Brain microvascular endothelial cell (primary cell): ENCODE results near the gene TEX9.
"Not testable (repeated sequence)": the region's sequence is repeated elsewhere in the genome, so short reads cannot be mapped to it uniquely, and the experiment has no call there.

Experiments used
- DNase-seq: peaks from one replicate; pipeline ENCODE4 v3.0.0-alpha.2; 2020
- H3K27ac ChIP-seq: fragments of 250-450 bp; sonication (Bioruptor Pico); 2 replicates; pipeline ENCODE4 v1.5.1; 2020; ENCODE audit warnings: mild to moderate bottlenecking, moderate library complexity
- H3K27me3 ChIP-seq: fragments of 250-450 bp; sonication (Bioruptor Pico); replicated peaks from 2 replicates; pipeline ENCODE4 v1.5.1; 2020; ENCODE audit warnings: mild to moderate bottlenecking
- H3K36me3 ChIP-seq: fragments of 250-450 bp; sonication (Bioruptor Pico); replicated peaks from 2 replicates; pipeline ENCODE4 v1.5.1; 2020; ENCODE audit warnings: mild to moderate bottlenecking
- H3K4me3 ChIP-seq: 2 replicates; pipeline ENCODE4 v1.5.1; 2011; ENCODE audit warnings: low read depth, mild to moderate bottlenecking, control low read depth, low read length, moderate library complexity
- in situ Hi-C: cut with HindIII; loops from 2 replicates; pipeline ENCODE4 v1.10.0; 2017; ENCODE audit warnings: low sequenced_read_pairs, low pct_ligation_motif_present
- TF ChIP-seq, protein P1 (sequence below): IDR thresholded peaks from 2 replicates; pipeline ENCODE4 v1.5.1; 2011; ENCODE audit warnings: low read depth, mild to moderate bottlenecking, moderate library complexity, low read length, control low read depth, inconsistent platforms; ENCODE audit errors: missing control alignments

Gene TEX9

DNA sequence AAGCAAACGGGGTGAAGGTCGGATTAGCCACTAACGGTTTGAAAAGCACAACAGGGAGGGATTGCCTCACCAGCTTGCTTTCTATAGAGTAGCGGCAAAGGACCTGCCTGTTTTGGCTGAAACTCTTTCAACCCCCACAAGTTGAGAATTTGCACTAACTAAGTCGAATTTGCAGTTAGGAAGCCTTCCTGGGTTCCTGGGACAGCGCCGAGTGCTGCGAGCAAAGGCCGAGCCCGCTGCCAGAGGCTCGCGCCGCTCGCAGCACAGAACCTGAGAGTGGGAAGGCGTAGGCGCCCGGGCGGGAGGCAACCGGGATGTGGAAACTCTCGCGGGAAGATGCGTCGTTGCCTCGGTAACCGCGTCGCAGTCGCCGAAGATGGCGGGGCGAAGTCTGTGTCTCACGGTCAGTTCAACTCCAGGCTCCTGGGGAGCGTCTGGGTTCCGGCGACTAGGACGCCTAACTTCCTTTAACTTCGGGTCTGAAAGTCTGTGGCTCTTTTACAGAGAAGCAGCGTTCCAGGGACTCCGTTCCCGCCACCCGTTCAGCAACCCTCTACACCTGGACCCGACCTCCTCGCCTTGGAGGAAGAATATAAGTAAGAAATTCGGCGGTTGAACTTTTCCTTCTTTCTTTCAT lies at the start of gene TEX9:
Gene TEX9 (plus strand): TSS at position 352 of the 637 bp plus-strand sequence. CDS start 25 bp downstream, at position 377.
- Histone ChIP-seq H3K36me3 (no peaks in the 10 kb centered on the region), H3K4me3 (peak within 1 kb of the TSS; percentile 81), H3K27me3 (no peaks in the 10 kb centered on the region), H3K27ac (no peak within 1 kb of the TSS)
- TF ChIP-seq, protein P1, sequence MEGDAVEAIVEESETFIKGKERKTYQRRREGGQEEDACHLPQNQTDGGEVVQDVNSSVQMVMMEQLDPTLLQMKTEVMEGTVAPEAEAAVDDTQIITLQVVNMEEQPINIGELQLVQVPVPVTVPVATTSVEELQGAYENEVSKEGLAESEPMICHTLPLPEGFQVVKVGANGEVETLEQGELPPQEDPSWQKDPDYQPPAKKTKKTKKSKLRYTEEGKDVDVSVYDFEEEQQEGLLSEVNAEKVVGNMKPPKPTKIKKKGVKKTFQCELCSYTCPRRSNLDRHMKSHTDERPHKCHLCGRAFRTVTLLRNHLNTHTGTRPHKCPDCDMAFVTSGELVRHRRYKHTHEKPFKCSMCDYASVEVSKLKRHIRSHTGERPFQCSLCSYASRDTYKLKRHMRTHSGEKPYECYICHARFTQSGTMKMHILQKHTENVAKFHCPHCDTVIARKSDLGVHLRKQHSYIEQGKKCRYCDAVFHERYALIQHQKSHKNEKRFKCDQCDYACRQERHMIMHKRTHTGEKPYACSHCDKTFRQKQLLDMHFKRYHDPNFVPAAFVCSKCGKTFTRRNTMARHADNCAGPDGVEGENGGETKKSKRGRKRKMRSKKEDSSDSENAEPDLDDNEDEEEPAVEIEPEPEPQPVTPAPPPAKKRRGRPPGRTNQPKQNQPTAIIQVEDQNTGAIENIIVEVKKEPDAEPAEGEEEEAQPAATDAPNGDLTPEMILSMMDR, result no peak
- in situ Hi-C loops, result no loop called here
- peak; percentile 84 for DNase-seq

DNA sequence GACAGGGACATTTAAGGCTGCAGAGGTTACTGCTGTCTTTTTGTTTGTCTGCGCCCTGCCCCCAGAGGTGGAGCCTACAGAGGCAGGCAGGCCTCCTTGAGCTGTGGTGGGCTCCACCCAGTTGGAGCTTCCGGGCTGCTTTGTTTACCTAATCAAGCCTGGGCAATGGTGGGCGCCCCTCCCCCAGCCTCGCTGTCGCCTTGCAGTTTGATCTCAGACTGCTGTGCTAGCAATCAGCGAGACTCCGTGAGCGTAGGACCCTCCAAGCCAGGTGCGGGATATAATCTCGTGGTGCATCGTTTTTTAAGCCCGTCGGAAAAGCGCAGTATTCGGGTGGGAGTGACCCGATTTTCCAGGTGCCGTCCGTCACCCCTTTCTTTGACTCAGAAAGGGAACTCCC lies 48.7 kb upstream of the TEX9 start:
- H3K4me3 ChIP-seq, in situ Hi-C loops: not testable (repeated sequence)

DNA sequence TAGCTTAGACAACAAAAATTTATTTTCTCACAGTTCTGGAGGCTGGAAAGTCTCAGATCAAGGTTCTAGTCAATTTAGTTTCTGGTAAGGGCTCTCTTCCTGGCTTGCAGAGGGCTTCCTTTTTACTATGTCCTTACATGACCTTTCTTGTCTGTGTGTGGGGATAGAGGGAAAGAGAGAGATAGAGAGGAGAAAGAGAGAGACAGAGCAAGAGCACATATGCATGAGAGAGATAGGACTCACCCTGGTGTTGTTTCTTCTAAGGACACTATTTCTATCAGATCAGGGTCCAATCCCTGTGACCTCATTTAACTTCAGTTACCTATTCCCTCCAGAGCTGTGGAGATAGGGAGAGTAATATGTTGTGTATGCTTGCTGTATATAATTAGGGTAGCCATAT lies 44.9 kb upstream of the TEX9 start:
- Histone ChIP-seq H3K27ac (no peak overlapping the region), H3K36me3 (no peaks in the 10 kb centered on the region), H3K4me3 (no peak overlapping the region), H3K27me3 (no peaks in the 10 kb centered on the region)
- DNase-seq, result no peak
- TF ChIP-seq, protein P1, result no peak
- in situ Hi-C loops, result no loop called here

More for the DNA sequence above, 48.7 kb upstream of the TEX9 start:
- not testable (repeated sequence) for H3K36me3 ChIP-seq, DNase-seq, H3K27ac ChIP-seq, H3K27me3 ChIP-seq

DNA sequence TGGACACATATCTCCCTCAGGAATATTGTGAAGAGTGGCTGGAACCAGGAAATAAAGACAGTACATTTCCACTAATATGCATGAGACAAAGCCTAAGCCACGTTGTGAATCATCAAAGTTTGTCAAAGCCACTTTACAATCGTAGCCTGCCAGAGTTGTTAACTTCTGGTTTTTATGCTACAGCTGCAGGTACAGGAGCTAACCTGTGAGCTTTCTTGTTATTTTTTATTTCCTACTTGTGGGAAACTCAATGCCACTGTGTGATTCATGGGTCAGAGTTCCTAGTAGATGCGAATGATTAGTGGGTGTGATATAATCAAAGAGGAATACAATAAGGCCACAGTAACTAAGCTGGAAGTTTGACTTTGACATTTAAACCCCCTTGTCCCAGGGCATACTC lies 44.4 kb upstream of the TEX9 start:
- in situ Hi-C loops, result no loop called here
- Histone ChIP-seq H3K4me3 (no peak overlapping the region), H3K36me3 (no peaks in the 10 kb centered on the region), H3K27ac (no peak overlapping the region), H3K27me3 (no peaks in the 10 kb centered on the region)
- no peak for DNase-seq
- TF ChIP-seq, protein P1, result no peak

DNA sequence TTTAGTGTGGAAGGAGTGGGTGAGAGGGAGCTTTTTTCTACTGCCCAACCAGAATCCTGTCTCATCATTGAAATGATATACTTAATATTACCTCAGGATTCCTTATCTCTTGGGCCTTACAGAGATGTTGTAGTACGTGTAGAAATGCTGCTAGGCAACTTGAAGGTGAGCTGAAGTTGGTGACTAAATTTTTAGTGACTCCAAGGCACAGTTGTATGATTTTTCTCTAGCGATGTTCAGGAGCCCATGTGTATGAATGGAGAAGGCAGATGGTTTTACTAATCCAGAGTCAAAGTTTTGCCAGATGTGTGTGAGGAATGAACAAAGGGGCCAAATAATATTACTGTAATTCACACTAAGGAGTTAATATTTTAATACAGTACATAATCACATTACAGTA lies 42.8 kb upstream of the TEX9 start:
- Histone ChIP-seq H3K36me3 (no peaks in the 10 kb centered on the region), H3K4me3 (no peak overlapping the region), H3K27me3 (no peaks in the 10 kb centered on the region), H3K27ac (no peak overlapping the region)
- no peak for DNase-seq
- TF ChIP-seq, protein P1, result no peak
- in situ Hi-C loops, result no loop called here

DNA sequence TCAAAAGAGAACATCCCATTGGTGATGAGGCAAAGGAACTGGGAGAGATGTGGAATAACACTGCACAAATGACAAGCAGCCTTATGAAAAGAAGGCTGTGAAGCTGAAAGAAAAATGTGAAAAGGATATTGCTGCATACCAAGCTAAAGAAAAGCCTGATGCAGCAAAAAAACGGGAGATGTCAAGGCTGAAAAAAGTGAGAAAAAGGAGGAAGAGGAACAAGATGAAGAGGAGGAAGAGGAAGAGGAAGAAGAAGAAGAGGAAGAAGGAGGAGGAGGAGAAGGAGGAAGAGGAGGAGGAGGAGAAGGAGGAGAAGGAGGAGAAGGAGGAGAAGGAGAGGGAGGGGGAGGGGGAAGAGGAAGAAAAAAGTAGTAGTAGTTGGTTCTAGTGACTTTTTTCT lies 41.8 kb upstream of the TEX9 start:
- Histone ChIP-seq H3K4me3 (no peak overlapping the region), H3K27ac (no peak overlapping the region), H3K36me3 (no peaks in the 10 kb centered on the region), H3K27me3 (no peaks in the 10 kb centered on the region)
- DNase-seq, result no peak
- TF ChIP-seq, protein P1, result no peak
- in situ Hi-C loops, result no loop called here
